HEK293 (cell line): Measurements from ENCODE around the gene LILRA6.

ENCODE experiments used
- CTCF ChIA-PET: fragments of 350-600 bp; formaldehyde crosslinking; extraction: SDS; loops from one replicate; lab custom pipeline; 2021; ENCODE audit warnings: antibody characterized with exemption; lab: Yijun Ruan, JAX
- POLR2A ChIA-PET: fragments of 300-600 bp; formaldehyde crosslinking; extraction: SDS; loops from one replicate; lab custom pipeline; 2020; ENCODE audit warnings: antibody characterized with exemption, inconsistent platforms; lab: Yijun Ruan, JAX
- H3K27ac ChIP-seq: fragments of 200-500 bp; sonication (Bioruptor generic); 2 replicates; pipeline ENCODE4 v1.5.1; 2014; ENCODE audit warnings: low read depth, low read length, control low read depth, inconsistent platforms; ENCODE audit errors: extremely low read depth
- H3K36me3 ChIP-seq, 2 experiments: fragments of 200-500 bp in 1 of 2; sonication (Bioruptor generic) in 1 of 2; 1 replicate in 1 of 2; 2 replicates in 1 of 2; pipeline ENCODE4 v1.5.1; 2014 to 2017; ENCODE audit warnings: inconsistent platforms in 2 of 2, low read length in 2 of 2; ENCODE audit not compliant: control insufficient read depth in 2 of 2, insufficient read depth in 1 of 2
- H3K4me1 ChIP-seq: fragments of 200-500 bp; sonication (Bioruptor generic); 2 replicates; pipeline ENCODE4 v1.5.1; 2014; ENCODE audit warnings: mild to moderate bottlenecking, low read length, inconsistent platforms; ENCODE audit not compliant: control insufficient read depth, insufficient read depth
- H3K4me3 ChIP-seq: 2 replicates; pipeline ENCODE4 v1.5.1; 2011; ENCODE audit warnings: low read depth, mild to moderate bottlenecking, control low read depth, low read length, moderate library complexity
- H3K9me3 ChIP-seq: fragments of 200-500 bp; sonication (Bioruptor generic); 2 replicates; pipeline ENCODE4 v1.5.1; 2014; ENCODE audit warnings: low read depth, low read length, inconsistent platforms; ENCODE audit not compliant: control insufficient read depth, insufficient read depth
- GLI2 ChIP-seq: fragments of 450-650 bp; formaldehyde crosslinking; IDR thresholded peaks from 2 replicates; pipeline ENCODE4; 2017; ENCODE audit warnings: missing biosample characterization, missing genetic modification characterization, low read depth, borderline replicate concordance
- INSM2 ChIP-seq: fragments of 450-650 bp; formaldehyde crosslinking; IDR thresholded peaks from 2 replicates; pipeline ENCODE4 v1.5.1; 2016; ENCODE audit warnings: missing biosample characterization, missing genetic modification characterization
- KLF1 ChIP-seq: fragments of 450-650 bp; formaldehyde crosslinking; IDR thresholded peaks from 2 replicates; pipeline ENCODE4 v1.5.1; 2016; ENCODE audit warnings: missing biosample characterization, missing genetic modification characterization
- PRDM4 ChIP-seq: fragments of 450-650 bp; formaldehyde crosslinking; IDR thresholded peaks from 2 replicates; pipeline ENCODE4 v1.5.1; 2017; ENCODE audit warnings: missing biosample characterization, missing genetic modification characterization
- WT1 ChIP-seq: fragments of 450-650 bp; formaldehyde crosslinking; IDR thresholded peaks from 2 replicates; pipeline ENCODE4 v1.5.1; 2016; ENCODE audit warnings: missing biosample characterization, missing genetic modification characterization
- ZNF221 ChIP-seq: fragments of 450-650 bp; formaldehyde crosslinking; IDR thresholded peaks from 2 replicates; pipeline ENCODE4 v1.5.1; 2017; ENCODE audit warnings: missing biosample characterization, missing genetic modification characterization, borderline replicate concordance
- ZNF37A ChIP-seq: fragments of 450-650 bp; IDR thresholded peaks from 2 replicates; pipeline ENCODE4 v1.5.1; 2018; ENCODE audit warnings: missing biosample characterization, missing genetic modification characterization
- ZNF473 ChIP-seq: fragments of 450-650 bp; formaldehyde crosslinking; IDR thresholded peaks from 2 replicates; pipeline ENCODE4 v1.5.1; 2017; ENCODE audit warnings: missing biosample characterization, missing genetic modification characterization
- ZNF510 ChIP-seq: fragments of 450-650 bp; formaldehyde crosslinking; IDR thresholded peaks from 2 replicates; pipeline ENCODE4 v1.5.1; 2018; ENCODE audit warnings: mild to moderate bottlenecking, missing genetic modification characterization, missing biosample characterization; ENCODE audit not compliant: insufficient replicate concordance
- ZNF544 ChIP-seq: fragments of 450-650 bp; formaldehyde crosslinking; IDR thresholded peaks from 2 replicates; pipeline ENCODE4 v1.5.0; 2017; ENCODE audit warnings: missing biosample characterization, missing genetic modification characterization
- ZNF692 ChIP-seq: fragments of 450-650 bp; formaldehyde crosslinking; IDR thresholded peaks from 2 replicates; pipeline ENCODE4 v1.5.1; 2016; ENCODE audit warnings: missing biosample characterization, missing genetic modification characterization
- ZNF776 ChIP-seq: fragments of 450-650 bp; formaldehyde crosslinking; IDR thresholded peaks from 2 replicates; pipeline ENCODE4 v1.5.0; 2017; ENCODE audit warnings: missing biosample characterization, missing genetic modification characterization, borderline replicate concordance
- ZNF791 ChIP-seq: fragments of 450-650 bp; formaldehyde crosslinking; IDR thresholded peaks from 2 replicates; pipeline ENCODE4 v1.5.1; 2016; ENCODE audit warnings: missing biosample characterization, missing genetic modification characterization
- TF ChIP-seq, protein P1 (sequence below): fragments of 450-650 bp; formaldehyde crosslinking; IDR thresholded peaks from 2 replicates; pipeline ENCODE4 v1.5.1; 2016; ENCODE audit warnings: missing biosample characterization, missing genetic modification characterization

LILRA6 gene

GRCh38 chr19:54206030-54206830 is 36.4 kb downstream of the LILRA6 start:
- Histone ChIP-seq H3K4me1 (peaks cover 36% of the 10 kb centered on the region), H3K36me3 (peaks cover 54 to 79% of the 10 kb centered on the region in 2 experiments), H3K4me3 (no peak overlapping the region), H3K27ac (no peak overlapping the region), H3K9me3 (no peaks in the 10 kb centered on the region)
- CTCF ChIA-PET = interaction anchor here (0.5 to 1.7 kb wide), 4 partner anchors 15 to 61 kb away, joined by 4 to 7 read pairs (median 5); partner anchors contain the start of gene TSEN34
- TF ChIP-seq ZNF791 (no peak), PRDM4 (tag by site-specific recombination) (no peak), KLF1 (tag by site-specific recombination) (0 out of 2 replicates have a peak, but pooled peaks have one; percentile 22)
- POLR2A ChIA-PET = interaction anchor here (1.3 to 9.1 kb wide), 2 partner anchors 11 to 16 kb away, joined by 3 to 152 read pairs; partner anchors contain the start of genes MBOAT7 and TSEN34

GRCh38 chr19:54204767-54205468 is 37.7 kb downstream of the LILRA6 start:
- Histone ChIP-seq H3K9me3 (no peaks in the 10 kb centered on the region), H3K4me1 (peaks cover 25% of the 10 kb centered on the region), H3K27ac (no peak overlapping the region), H3K36me3 (peaks cover 54 to 80% of the 10 kb centered on the region in 2 experiments), H3K4me3 (no peak overlapping the region)
- ChIA-PET POLR2A (interaction anchor here (1.2 to 9.1 kb wide), 2 partner anchors 15 to 18 kb away, joined by 4 to 152 read pairs; partner anchors contain the start of genes MBOAT7 and TSEN34), CTCF (interaction anchor here (1.3 to 1.7 kb wide), 3 partner anchors 13 to 63 kb away, joined by 4 to 7 read pairs (median 6); partner anchors contain the start of gene TSEN34)
- TF ChIP-seq ZNF776 (no peak), ZNF692 (tag by site-specific recombination) (no peak), WT1 (tag by site-specific recombination) (no peak), ZNF473 (tag by site-specific recombination) (no peak), ZNF544 (tag by site-specific recombination) (no peak), ZNF37A (tag by site-specific recombination) (no peak), ZNF510 (tag by site-specific recombination) (no peak), INSM2 (tag by site-specific recombination) (no peak), ZNF221 (tag by site-specific recombination) (no peak), GLI2 (no peak)
- TF ChIP-seq, protein P1, sequence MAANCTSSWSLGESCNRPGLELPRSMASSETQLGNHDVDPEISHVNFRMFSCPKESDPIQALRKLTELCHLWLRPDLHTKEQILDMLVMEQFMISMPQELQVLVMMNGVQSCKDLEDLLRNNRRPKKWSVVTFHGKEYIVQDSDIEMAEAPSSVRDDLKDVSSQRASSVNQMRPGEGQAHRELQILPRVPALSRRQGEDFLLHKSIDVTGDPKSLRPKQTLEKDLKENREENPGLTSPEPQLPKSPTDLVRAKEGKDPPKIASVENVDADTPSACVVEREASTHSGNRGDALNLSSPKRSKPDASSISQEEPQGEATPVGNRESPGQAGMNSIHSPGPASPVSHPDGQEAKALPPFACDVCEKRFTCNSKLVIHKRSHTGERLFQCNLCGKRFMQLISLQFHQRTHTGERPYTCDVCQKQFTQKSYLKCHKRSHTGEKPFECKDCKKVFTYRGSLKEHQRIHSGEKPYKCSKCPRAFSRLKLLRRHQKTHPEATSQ = no peak
